ENCODE data around the gene SRL.

The SRL gene

GRCh38 chr16:4246777-4247459 is 5.0 kb upstream of the SRL start:
- no peak overlapping the region for H3K27ac Mint-ChIP-seq
- peaks cover 8% of the 10 kb centered on the region for H3K27me3 Mint-ChIP-seq (ENCODE audit: low read depth, poor library complexity)
- H3K4me1 Mint-ChIP-seq: peaks cover 71% of the 10 kb centered on the region
- TF ChIP-seq, protein P1, sequence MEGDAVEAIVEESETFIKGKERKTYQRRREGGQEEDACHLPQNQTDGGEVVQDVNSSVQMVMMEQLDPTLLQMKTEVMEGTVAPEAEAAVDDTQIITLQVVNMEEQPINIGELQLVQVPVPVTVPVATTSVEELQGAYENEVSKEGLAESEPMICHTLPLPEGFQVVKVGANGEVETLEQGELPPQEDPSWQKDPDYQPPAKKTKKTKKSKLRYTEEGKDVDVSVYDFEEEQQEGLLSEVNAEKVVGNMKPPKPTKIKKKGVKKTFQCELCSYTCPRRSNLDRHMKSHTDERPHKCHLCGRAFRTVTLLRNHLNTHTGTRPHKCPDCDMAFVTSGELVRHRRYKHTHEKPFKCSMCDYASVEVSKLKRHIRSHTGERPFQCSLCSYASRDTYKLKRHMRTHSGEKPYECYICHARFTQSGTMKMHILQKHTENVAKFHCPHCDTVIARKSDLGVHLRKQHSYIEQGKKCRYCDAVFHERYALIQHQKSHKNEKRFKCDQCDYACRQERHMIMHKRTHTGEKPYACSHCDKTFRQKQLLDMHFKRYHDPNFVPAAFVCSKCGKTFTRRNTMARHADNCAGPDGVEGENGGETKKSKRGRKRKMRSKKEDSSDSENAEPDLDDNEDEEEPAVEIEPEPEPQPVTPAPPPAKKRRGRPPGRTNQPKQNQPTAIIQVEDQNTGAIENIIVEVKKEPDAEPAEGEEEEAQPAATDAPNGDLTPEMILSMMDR (IDR thresholded peaks at IDR 0.05): no peak
- peaks cover 5% of the 10 kb centered on the region for H3K36me3 Mint-ChIP-seq (ENCODE audit: low read depth)
- peaks cover 11% of the 10 kb centered on the region for H3K9me3 Mint-ChIP-seq
- no peak for DNase-seq
- H3K4me3 Mint-ChIP-seq: no peak overlapping the region

- TF ChIP-seq, protein P1 (IDR thresholded peaks at IDR 0.05): no peak
- H3K27ac Mint-ChIP-seq: no peak overlapping the region
- H3K27me3 Mint-ChIP-seq (ENCODE audit: low read depth, poor library complexity): peaks cover 8% of the 10 kb centered on the region
- H3K4me3 Mint-ChIP-seq: no peak overlapping the region
- H3K9me3 Mint-ChIP-seq: peaks cover 11% of the 10 kb centered on the region
- no peak for DNase-seq
- H3K36me3 Mint-ChIP-seq (ENCODE audit: low read depth): peaks cover 5% of the 10 kb centered on the region
- H3K4me1 Mint-ChIP-seq: peaks cover 85% of the 10 kb centered on the region
Observed at GRCh38 chr16:4245077-4245791, 3.4 kb upstream of the SRL start.

DNA sequence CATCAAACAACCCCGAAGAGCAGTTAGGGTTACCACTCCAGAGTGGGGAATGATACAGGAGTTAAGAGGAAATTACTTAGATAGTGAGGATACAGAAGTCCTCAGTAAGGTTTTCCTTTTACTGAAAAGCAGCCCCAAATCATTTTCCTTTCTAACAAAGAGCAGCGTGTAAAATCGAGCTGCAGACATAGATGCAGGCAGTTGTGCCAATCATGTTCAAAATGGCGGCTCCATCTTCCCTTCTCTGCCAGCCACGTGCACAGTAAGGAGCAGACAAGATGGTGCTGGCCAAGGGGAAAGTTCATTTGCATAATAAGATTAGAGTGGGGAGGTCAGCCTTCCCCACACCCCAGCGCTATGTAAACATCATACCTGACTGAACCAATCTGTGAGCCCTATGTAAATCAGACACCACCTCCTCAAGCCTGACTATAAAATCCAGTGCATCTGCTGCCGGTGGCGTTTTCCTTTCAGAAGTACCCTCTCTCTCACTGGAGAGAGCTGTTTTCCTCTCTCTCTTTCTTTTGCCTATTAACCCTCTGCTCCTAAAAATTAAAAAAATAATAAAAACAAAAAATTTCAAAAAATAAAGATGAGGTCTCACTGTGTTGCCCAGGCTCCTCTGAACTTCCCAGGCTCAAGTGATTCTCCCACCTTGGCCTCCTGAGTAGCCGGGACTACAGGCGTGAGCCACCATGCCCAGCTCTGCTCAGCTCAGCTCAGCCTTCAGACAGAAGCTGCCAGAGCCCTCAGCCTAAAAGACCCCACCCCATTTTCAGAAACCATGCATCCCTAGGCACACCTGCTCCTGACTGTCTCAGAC is 2.6 kb upstream of the SRL start:
- Mint-ChIP-seq H3K36me3 (ENCODE audit: low read depth) (peaks cover 5% of the 10 kb centered on the region), H3K27me3 (ENCODE audit: low read depth, poor library complexity) (peaks cover 8% of the 10 kb centered on the region), H3K4me1 (peaks cover 86% of the 10 kb centered on the region), H3K4me3 (no peak overlapping the region), H3K27ac (no peak overlapping the region), H3K9me3 (peaks cover 11% of the 10 kb centered on the region)
- no peak for DNase-seq
- TF ChIP-seq, protein P1 (IDR thresholded peaks at IDR 0.05): no peak

DNA sequence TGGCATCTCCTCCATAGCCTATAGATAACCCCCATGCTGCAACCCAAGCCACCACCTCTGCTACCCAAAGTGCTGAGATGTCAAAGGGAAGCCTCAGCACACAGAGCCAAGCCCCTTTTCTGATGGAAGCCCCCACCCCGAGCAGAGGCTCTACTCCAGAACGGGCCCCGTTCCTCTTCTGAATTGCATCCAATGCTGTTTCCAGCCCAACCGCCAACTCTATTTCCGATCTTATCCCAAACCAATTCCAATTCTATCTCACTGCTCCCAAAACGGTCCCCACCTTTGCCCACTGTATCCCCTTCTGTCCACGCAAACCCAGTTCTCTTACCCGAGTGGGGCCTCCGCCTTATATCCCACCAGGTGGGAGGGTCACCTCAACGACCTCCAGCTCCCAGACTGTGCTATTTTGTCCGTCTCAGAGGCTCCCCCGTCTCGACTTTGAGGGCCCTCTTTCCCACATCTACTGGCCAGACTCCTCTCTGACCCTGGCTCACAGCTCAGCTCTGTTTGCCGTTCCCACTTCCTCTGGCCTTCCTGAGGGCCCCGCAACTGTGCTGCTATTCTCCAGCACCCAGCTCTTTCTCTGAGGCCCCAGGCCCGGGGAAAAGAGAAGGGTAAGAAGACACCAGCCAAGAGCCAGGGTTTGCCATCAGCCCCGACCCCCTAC is 487 bp downstream of the SRL start:
- H3K9me3 Mint-ChIP-seq: peaks cover 11% of the 10 kb centered on the region
- H3K27me3 Mint-ChIP-seq (ENCODE audit: low read depth, poor library complexity): peaks cover 5% of the 10 kb centered on the region
- DNase-seq: no peak
- TF ChIP-seq, protein P1 (IDR thresholded peaks at IDR 0.05): no peak
- H3K36me3 Mint-ChIP-seq (ENCODE audit: low read depth): peaks cover 5% of the 10 kb centered on the region
- peak overlapping the region; percentile 49 for H3K27ac Mint-ChIP-seq
- H3K4me3 Mint-ChIP-seq: no peak overlapping the region
- H3K4me1 Mint-ChIP-seq: peaks cover 84% of the 10 kb centered on the region

- no peak for DNase-seq
- H3K36me3 Mint-ChIP-seq (ENCODE audit: low read depth): peaks cover 5% of the 10 kb centered on the region
- H3K9me3 Mint-ChIP-seq: peaks cover 11% of the 10 kb centered on the region
- TF ChIP-seq, protein P1 (IDR thresholded peaks at IDR 0.05): no peak
- H3K27ac Mint-ChIP-seq: no peak overlapping the region
- H3K4me3 Mint-ChIP-seq: no peak overlapping the region
- H3K27me3 Mint-ChIP-seq (ENCODE audit: low read depth, poor library complexity): peaks cover 4% of the 10 kb centered on the region
- peaks cover 81% of the 10 kb centered on the region for H3K4me1 Mint-ChIP-seq
Observed at GRCh38 chr16:4240624-4241023, 1.3 kb downstream of the SRL start.
